Activated CD8-positive, alpha-beta T cell treated with anti-CD3 and anti-CD28 coated beads for 36 hours (primary cell): ENCODE results near the gene RAB4B. TPM values are rescaled to one million over a fixed set of nuclear protein-coding genes. Genes with fewer than 3 reads are reported as not detected.

Experiments used
- ATAC-seq: fragments of 200-7000 bp; cut with Tn5 transposase; one replicate; pipeline ENCODE4 v1.10.0; 2021; ENCODE audit warnings: mild to moderate bottlenecking, moderate library complexity
- CTCF ChIA-PET: fragments of 350-600 bp; sonication (Branson Sonifier 250); formaldehyde crosslinking; loops from one replicate; lab custom pipeline; 2021; ENCODE audit warnings: antibody characterized with exemption; lab: Charles Lee
- POLR2A ChIA-PET: fragments of 350-600 bp; sonication (Branson Sonifier 250); formaldehyde crosslinking; loops from one replicate; lab custom pipeline; 2021; ENCODE audit warnings: antibody characterized with exemption; lab: Charles Lee
- DNase-seq: peaks from one replicate; pipeline ENCODE4 v3.0.0-alpha.2; 2020
- H3K27ac Mint-ChIP-seq: one replicate; pipeline ENCODE4 v1.8.0; 2021; ENCODE audit warnings: mild to moderate bottlenecking, mixed read lengths
- H3K27me3 Mint-ChIP-seq: one replicate; pipeline ENCODE4 v1.8.0; 2021; ENCODE audit warnings: mixed read lengths
- H3K36me3 Mint-ChIP-seq: one replicate; pipeline ENCODE4 v1.8.0; 2021; ENCODE audit warnings: low read depth, mixed read lengths
- H3K4me1 Mint-ChIP-seq: one replicate; pipeline ENCODE4 v1.8.0; 2021; ENCODE audit warnings: low read depth, mixed read lengths
- H3K4me3 Mint-ChIP-seq: one replicate; pipeline ENCODE4 v1.8.0; 2021; ENCODE audit warnings: mild to moderate bottlenecking, moderate library complexity, mixed read lengths
- H3K9me3 Mint-ChIP-seq: one replicate; pipeline ENCODE4 v1.8.0; 2021; ENCODE audit warnings: mixed read lengths
- CTCF ChIP-seq: fragments of 200-600 bp; IDR thresholded peaks from one replicate; pipeline ENCODE4 v1.8.0; 2022; ENCODE audit warnings: antibody characterized with exemption, mild to moderate bottlenecking
- intact Hi-C: fragments of 100-400 bp; cut with micrococcal nuclease; formaldehyde crosslinking; loops from one replicate; pipeline ENCODE4 v1.10.0; 2022
- total RNA-seq, 2 experiments: library from RNA; stranded (reverse); gene quantifications; one replicate each; pipeline ENCODE4 v1.2.3, GENCODE V29; 2021

The RAB4B gene
- total RNA-seq, 2 experiments from 2014 or later = 39.7 to 42.3 TPM

- Mint-ChIP-seq H3K4me1 (peaks cover 49% of the 10 kb centered on the region), H3K4me3 (peak overlapping the region; percentile 95), H3K36me3 (peaks cover 34% of the 10 kb centered on the region), H3K27ac (peak overlapping the region; percentile 97), H3K27me3 (no peaks in the 10 kb centered on the region), H3K9me3 (no peaks in the 10 kb centered on the region)
- POLR2A ChIA-PET = interaction anchor here (0.6 to 3.2 kb wide), 5 partner anchors 11 to 134 kb away, joined by 3 to 15 read pairs (median 3); partner anchors contain the start of gene RAB4B
- intact Hi-C loops = no loop called here
- no peak for TF ChIP-seq CTCF
- CTCF ChIA-PET = interaction anchor here (0.9 to 2.8 kb wide), 3 partner anchors 9 to 19 kb away, joined by 5 to 15 read pairs (median 13); partner anchors contain the start of gene RAB4B
- DNase-seq (no peak), ATAC-seq (no peak)
Measured at GRCh38 chr19:40797166-40797962, 19.3 kb downstream of the RAB4B start.

- DNase-seq (peak; percentile 82), ATAC-seq (peak; percentile 35)
- Mint-ChIP-seq H3K27ac (peak overlapping the region; percentile 97), H3K4me1 (peaks cover 49% of the 10 kb centered on the region), H3K36me3 (peaks cover 37% of the 10 kb centered on the region), H3K27me3 (no peaks in the 10 kb centered on the region), H3K9me3 (no peaks in the 10 kb centered on the region), H3K4me3 (peak overlapping the region; percentile 95)
- intact Hi-C loops = no loop called here
- no peak for TF ChIP-seq CTCF
- CTCF ChIA-PET = interaction anchor here (0.7 to 2.3 kb wide), 7 partner anchors 9 to 135 kb away, joined by 3 to 15 read pairs (median 5); partner anchors contain the start of genes COQ8B, ITPKC and RAB4B
- POLR2A ChIA-PET = interaction anchor here (0.5 to 3.2 kb wide), 8 partner anchors 11 to 135 kb away, joined by 3 to 15 read pairs (median 4); partner anchors contain the start of gene RAB4B
Measured at GRCh38 chr19:40797963-40798682, 20.1 kb downstream of the RAB4B start.

- Mint-ChIP-seq H3K4me1 (peaks cover 56% of the 10 kb centered on the region), H3K4me3 (peak within 1 kb of the TSS; percentile 95), H3K36me3 (peaks cover 43% of the 10 kb centered on the region), H3K27ac (peak within 1 kb of the TSS; percentile 97), H3K9me3 (no peaks in the 10 kb centered on the region), H3K27me3 (no peaks in the 10 kb centered on the region)
- no peak for TF ChIP-seq CTCF
- intact Hi-C loops = no loop called here
- ATAC-seq (peak; percentile 86), DNase-seq (peak; percentile 100)
- CTCF ChIA-PET = interaction anchor here (0.7 to 2.3 kb wide), 7 partner anchors 8 to 136 kb away, joined by 3 to 15 read pairs (median 5); partner anchors contain the start of genes COQ8B, ITPKC and RAB4B
- POLR2A ChIA-PET = interaction anchor here (0.5 to 3.2 kb wide), 9 partner anchors 8 to 127 kb away, joined by 3 to 15 read pairs (median 3); partner anchors contain the start of genes ACTMAP and RAB4B
Measured at GRCh38 chr19:40798683-40799557, 20.9 kb downstream of the RAB4B start, which contains the start of gene EGLN2. TSS of gene EGLN2 (plus strand) at chr19:40799191. CDS start at chr19:40800573, 1,382 bp downstream.

- no peaks in the 10 kb centered on the region for H3K9me3 Mint-ChIP-seq
- peaks cover 48% of the 10 kb centered on the region for H3K36me3 Mint-ChIP-seq
- ATAC-seq (no peak), DNase-seq (peak; percentile 60)
- TF ChIP-seq CTCF = no peak
- H3K4me1 Mint-ChIP-seq = peaks cover 64% of the 10 kb centered on the region
- no peaks in the 10 kb centered on the region for H3K27me3 Mint-ChIP-seq
- CTCF ChIA-PET = interaction anchor here (2.3 kb wide), 1 partner anchor 21 kb away, joined by 15 read pairs; the partner anchor contains the start of gene RAB4B
- H3K27ac Mint-ChIP-seq = peak overlapping the region; percentile 91
- H3K4me3 Mint-ChIP-seq = peak overlapping the region; percentile 95
- intact Hi-C loops = loop anchor here (5.0 kb wide), 2 partner anchors 47 to 137 kb away; partner anchors contain the start of genes ACTMAP and SNRPA
- POLR2A ChIA-PET = interaction anchor here (0.7 to 1.7 kb wide), 5 partner anchors 7 to 49 kb away, joined by 3 to 6 read pairs (median 4); partner anchors contain the start of genes ACTMAP and RAB4B
Measured at GRCh38 chr19:40799558-40800338, 21.7 kb downstream of the RAB4B start.
